HepG2 (cell line): ENCODE data around the gene PTK7. TPM values are rescaled to one million over a fixed set of nuclear protein-coding genes. Genes with fewer than 3 reads are reported as not detected.
A peak's percentile ranks its signal among the peaks of the same experiment; 100 is the strongest.

Experiments
- ARID4A ChIP-seq: sonication (generic); formaldehyde crosslinking; IDR thresholded peaks from 2 replicates; pipeline ENCODE4 v1.5.0; 2020; ENCODE audit warnings: mild to moderate bottlenecking, missing genetic modification reagents, borderline replicate concordance
- GATAD2A ChIP-seq: IDR thresholded peaks from 2 replicates; pipeline ENCODE4 v1.6.1; 2016
- NBN ChIP-seq: fragments of 450-650 bp; conservative IDR thresholded peaks from 2 replicates; pipeline ENCODE4 v1.6.1; 2017
- TEAD3 ChIP-seq: optimal IDR thresholded peaks from 2 replicates; pipeline ENCODE3; 2016; ENCODE audit warnings: borderline replicate concordance
- TMF1 ChIP-seq: sonication (generic); formaldehyde crosslinking; IDR thresholded peaks from 2 replicates; pipeline ENCODE4 v1.8.1; 2022; ENCODE audit warnings: low read depth, missing genetic modification reagents
- ZFP36L2 ChIP-seq: sonication (generic); formaldehyde crosslinking; IDR thresholded peaks from 2 replicates; pipeline ENCODE4 v1.4.0; 2020; ENCODE audit warnings: missing genetic modification reagents
- ZFP37 ChIP-seq: sonication (generic); formaldehyde crosslinking; IDR thresholded peaks from 2 replicates; pipeline ENCODE4 v1.4.0; 2020; ENCODE audit warnings: missing genetic modification reagents, borderline replicate concordance
- ZNF235 ChIP-seq: sonication (generic); formaldehyde crosslinking; IDR thresholded peaks from 2 replicates; pipeline ENCODE4 v1.8.1; 2023; ENCODE audit warnings: mild to moderate bottlenecking, missing genetic modification reagents, borderline replicate concordance
- ZNF460 ChIP-seq: sonication (generic); formaldehyde crosslinking; IDR thresholded peaks from 2 replicates; pipeline ENCODE4 v1.5.1; 2020; ENCODE audit warnings: missing genetic modification reagents, mild to moderate bottlenecking, borderline replicate concordance
- polyA plus RNA-seq, 8 experiments: library from polyadenylated mRNA; depleted of rRNA in 3 of 8; stranded (reverse) in 7 of 8; unstranded in 1 of 8; fragments of >200 nt; fragmentation: Illumina TruSeq in 4 of 8; extraction: Trizol in 4 of 8; gene quantifications; 2 replicates each; pipeline versions ENCODE4 v1.2.1 to v1.2.3, GENCODE V29; 2011 to 2016; ENCODE audit warnings: low read depth in 4 of 8, missing spikeins in 1 of 8, mixed read lengths in 1 of 8; ENCODE audit not compliant: insufficient read depth in 1 of 8
- total RNA-seq, 5 experiments: library from RNA; depleted of rRNA; stranded (reverse); fragments of >200 nt; fragmentation: Illumina TruSeq; extraction: Trizol; gene quantifications; 2 replicates each; pipeline ENCODE4 v1.2.3, GENCODE V29; 2016; ENCODE audit warnings: low read depth in 1 of 5
- TF ChIP-seq, protein P1 (sequence below): sonication (generic); formaldehyde crosslinking; IDR thresholded peaks from 2 replicates; pipeline ENCODE4 v1.4.0; 2020; ENCODE audit warnings: missing genetic modification reagents, borderline replicate concordance
- TF ChIP-seq, protein P2 (sequence below): sonication (generic); formaldehyde crosslinking; IDR thresholded peaks from 2 replicates; pipeline ENCODE4 v1.4.0; 2020; ENCODE audit warnings: missing genetic modification reagents
- TF ChIP-seq, protein P3 (sequence below): sonication (generic); formaldehyde crosslinking; IDR thresholded peaks from 2 replicates; pipeline ENCODE4 v1.5.0; 2020; ENCODE audit warnings: mild to moderate bottlenecking, missing genetic modification reagents, borderline replicate concordance

Gene PTK7
- total and polyA plus RNA-seq, 2 of the 13 experiments (the other 11 are each of a cell fraction or from before 2014, with no cell fraction given), result 98.5 to 99.8 TPM

DNA sequence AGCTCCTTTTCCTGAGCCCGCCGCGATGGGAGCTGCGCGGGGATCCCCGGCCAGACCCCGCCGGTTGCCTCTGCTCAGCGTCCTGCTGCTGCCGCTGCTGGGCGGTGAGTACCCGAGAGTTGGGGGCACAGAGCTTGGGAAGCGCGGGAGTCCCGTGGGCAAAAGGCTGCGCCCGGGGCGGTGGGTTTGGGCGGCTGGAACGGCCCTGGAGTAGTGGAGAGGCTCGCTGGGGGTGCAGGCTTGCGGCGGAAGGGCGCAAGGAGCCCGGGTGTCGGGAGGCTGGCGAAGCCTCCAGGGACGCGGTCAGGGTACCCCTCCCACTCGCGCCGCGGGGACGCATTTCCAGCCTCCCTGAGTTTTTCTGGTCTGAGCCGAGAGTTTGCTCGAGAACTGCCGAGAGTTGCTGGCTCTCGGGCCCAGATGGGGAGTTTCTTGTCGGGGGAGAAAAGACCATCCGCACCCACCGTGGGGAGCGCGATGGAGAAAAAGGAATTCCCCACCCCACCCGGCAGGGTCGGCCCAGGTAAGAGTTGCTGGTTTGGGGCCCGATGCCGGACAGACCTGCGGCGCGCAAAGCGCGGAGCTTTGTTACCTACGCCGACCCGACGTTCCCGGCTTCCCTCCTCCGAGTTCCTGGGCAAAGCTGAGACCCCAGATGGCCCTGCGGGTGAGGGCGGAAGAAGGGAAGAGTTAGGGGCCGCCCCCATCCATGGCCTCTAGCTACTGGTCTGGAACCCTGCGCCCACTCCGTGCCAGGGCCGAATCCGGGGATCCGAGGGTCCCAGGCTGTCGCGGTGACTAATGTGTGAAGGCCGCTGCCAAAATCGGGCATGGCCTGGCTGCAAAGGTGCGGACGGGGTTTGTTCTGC, 584 bp downstream of the PTK7 start (continued):
- TF ChIP-seq ARID4A (CRISPR knock-in tag) (peak; percentile 65; the same call in 1 of the 2 replicates), ZFP36L2 (CRISPR knock-in tag) (no peak), ZFP37 (CRISPR knock-in tag) (no peak), TMF1 (no peak; the same call in 1 of the 2 replicates), ZNF460 (CRISPR knock-in tag) (no peak; the same call in 1 of the 2 replicates), NBN (no peak), TEAD3 (CRISPR knock-in tag) (peak; percentile 36), ZNF235 (peak; percentile 26; the same call in 1 of the 2 replicates), GATAD2A (no peak)
- TF ChIP-seq, protein P1, sequence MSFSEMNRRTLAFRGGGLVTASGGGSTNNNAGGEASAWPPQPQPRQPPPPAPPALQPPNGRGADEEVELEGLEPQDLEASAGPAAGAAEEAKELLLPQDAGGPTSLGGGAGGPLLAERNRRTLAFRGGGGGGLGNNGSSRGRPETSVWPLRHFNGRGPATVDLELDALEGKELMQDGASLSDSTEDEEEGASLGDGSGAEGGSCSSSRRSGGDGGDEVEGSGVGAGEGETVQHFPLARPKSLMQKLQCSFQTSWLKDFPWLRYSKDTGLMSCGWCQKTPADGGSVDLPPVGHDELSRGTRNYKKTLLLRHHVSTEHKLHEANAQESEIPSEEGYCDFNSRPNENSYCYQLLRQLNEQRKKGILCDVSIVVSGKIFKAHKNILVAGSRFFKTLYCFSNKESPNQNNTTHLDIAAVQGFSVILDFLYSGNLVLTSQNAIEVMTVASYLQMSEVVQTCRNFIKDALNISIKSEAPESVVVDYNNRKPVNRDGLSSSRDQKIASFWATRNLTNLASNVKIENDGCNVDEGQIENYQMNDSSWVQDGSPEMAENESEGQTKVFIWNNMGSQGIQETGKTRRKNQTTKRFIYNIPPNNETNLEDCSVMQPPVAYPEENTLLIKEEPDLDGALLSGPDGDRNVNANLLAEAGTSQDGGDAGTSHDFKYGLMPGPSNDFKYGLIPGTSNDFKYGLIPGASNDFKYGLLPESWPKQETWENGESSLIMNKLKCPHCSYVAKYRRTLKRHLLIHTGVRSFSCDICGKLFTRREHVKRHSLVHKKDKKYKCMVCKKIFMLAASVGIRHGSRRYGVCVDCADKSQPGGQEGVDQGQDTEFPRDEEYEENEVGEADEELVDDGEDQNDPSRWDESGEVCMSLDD (CRISPR knock-in tag), result 0 out of 2 replicates have a peak, but pooled peaks have one; percentile 61
- TF ChIP-seq, protein P2, sequence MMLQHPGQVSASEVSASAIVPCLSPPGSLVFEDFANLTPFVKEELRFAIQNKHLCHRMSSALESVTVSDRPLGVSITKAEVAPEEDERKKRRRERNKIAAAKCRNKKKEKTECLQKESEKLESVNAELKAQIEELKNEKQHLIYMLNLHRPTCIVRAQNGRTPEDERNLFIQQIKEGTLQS (CRISPR knock-in tag), result peak; percentile 36; the same call in 1 of the 2 replicates
- TF ChIP-seq, protein P3, sequence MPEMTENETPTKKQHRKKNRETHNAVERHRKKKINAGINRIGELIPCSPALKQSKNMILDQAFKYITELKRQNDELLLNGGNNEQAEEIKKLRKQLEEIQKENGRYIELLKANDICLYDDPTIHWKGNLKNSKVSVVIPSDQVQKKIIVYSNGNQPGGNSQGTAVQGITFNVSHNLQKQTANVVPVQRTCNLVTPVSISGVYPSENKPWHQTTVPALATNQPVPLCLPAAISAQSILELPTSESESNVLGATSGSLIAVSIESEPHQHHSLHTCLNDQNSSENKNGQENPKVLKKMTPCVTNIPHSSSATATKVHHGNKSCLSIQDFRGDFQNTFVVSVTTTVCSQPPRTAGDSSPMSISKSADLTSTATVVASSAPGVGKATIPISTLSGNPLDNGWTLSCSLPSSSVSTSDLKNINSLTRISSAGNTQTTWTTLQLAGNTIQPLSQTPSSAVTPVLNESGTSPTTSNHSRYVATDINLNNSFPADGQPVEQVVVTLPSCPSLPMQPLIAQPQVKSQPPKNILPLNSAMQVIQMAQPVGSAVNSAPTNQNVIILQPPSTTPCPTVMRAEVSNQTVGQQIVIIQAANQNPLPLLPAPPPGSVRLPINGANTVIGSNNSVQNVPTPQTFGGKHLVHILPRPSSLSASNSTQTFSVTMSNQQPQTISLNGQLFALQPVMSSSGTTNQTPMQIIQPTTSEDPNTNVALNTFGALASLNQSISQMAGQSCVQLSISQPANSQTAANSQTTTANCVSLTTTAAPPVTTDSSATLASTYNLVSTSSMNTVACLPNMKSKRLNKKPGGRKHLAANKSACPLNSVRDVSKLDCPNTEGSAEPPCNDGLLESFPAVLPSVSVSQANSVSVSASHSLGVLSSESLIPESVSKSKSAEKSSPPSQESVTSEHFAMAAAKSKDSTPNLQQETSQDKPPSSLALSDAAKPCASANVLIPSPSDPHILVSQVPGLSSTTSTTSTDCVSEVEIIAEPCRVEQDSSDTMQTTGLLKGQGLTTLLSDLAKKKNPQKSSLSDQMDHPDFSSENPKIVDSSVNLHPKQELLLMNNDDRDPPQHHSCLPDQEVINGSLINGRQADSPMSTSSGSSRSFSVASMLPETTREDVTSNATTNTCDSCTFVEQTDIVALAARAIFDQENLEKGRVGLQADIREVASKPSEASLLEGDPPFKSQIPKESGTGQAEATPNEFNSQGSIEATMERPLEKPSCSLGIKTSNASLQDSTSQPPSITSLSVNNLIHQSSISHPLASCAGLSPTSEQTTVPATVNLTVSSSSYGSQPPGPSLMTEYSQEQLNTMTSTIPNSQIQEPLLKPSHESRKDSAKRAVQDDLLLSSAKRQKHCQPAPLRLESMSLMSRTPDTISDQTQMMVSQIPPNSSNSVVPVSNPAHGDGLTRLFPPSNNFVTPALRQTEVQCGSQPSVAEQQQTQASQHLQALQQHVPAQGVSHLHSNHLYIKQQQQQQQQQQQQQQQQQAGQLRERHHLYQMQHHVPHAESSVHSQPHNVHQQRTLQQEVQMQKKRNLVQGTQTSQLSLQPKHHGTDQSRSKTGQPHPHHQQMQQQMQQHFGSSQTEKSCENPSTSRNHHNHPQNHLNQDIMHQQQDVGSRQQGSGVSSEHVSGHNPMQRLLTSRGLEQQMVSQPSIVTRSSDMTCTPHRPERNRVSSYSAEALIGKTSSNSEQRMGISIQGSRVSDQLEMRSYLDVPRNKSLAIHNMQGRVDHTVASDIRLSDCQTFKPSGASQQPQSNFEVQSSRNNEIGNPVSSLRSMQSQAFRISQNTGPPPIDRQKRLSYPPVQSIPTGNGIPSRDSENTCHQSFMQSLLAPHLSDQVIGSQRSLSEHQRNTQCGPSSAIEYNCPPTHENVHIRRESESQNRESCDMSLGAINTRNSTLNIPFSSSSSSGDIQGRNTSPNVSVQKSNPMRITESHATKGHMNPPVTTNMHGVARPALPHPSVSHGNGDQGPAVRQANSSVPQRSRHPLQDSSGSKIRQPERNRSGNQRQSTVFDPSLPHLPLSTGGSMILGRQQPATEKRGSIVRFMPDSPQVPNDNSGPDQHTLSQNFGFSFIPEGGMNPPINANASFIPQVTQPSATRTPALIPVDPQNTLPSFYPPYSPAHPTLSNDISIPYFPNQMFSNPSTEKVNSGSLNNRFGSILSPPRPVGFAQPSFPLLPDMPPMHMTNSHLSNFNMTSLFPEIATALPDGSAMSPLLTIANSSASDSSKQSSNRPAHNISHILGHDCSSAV (CRISPR knock-in tag), result no peak
